ENCODE results near the gene LONRF2.
"Not testable (repeated sequence)": the region's sequence is repeated elsewhere in the genome, so short reads cannot be mapped to it uniquely, and the experiment has no call there.

LONRF2 gene

DNA sequence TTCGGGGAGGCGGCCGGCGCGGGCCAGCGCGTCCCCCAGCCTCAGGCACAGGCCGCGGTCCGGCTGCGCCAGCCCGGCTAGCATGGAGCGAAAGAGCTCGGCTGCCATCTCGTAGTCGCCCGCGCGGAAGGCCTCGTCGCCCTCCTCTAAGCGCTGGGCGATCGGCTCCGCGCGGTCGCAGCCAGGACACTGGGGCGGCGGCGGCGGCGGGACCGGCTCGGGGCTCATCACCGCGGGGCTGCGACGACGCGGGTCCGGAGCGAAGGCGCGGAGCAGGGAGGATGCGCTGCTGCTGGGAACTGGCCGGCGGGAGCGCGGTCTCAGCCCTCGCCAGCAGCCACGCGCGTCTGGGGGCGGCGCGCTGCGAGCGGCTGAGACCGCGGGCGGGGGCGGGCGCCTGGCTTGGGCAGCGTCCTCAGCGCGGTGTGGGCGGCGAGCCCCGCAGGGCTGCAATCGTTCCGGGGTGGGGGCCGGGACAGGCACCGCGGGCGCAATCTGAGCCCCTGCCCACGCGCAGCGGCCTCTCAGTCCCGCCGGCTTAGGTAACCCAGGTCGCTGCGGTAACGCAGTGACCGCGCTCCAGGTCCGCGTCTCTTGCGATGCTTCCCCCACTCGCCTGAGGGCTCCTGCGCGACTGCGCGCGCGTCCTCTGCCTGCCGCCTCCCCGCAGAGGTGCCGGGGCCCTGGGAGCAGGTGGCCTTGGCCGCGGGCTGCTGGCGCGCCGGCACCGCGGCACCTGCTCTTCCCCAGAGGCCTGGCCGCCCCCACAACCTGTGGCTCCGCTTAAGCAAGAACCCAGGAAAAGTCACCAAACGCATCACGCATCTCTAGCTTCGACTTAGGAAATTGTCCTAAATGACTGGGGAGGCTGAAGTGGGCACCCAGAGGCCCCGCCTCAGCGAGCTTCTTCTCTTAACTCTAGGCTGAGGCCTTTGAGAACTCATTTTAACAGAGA, at the start of gene LONRF2:
LONRF2 (minus strand) TSS at position 636 of the 955 bp plus-strand sequence; CDS start at position 228, 408 bp downstream.
- DNase-seq = no peak

GRCh38 chr2:100367163-100367562, 44.9 kb upstream of the LONRF2 start:
- DNase-seq = no peak

DNA sequence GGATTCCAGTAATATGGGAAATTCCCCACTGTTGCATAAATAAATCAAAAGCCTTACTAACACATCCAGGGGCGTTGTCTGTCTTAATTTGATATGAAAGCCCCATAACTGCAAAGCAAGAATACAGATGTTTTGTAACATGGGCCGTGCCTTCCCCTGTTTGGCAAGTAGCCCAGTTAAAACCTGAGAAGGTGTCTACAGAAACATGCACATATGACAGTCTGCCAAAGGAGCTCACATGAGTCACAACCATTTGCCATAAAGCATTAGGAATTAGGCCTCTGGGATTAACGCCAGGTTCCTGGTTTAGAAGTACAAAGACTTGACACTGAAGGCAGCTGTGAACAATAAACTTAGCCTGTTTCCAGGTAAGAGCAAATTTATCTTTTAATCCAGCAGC, 43.1 kb upstream of the LONRF2 start:
- DNase-seq = no peak

- DNase-seq = not testable (repeated sequence)
Measured at GRCh38 chr2:100362269-100362668, 40.0 kb upstream of the LONRF2 start.

DNA sequence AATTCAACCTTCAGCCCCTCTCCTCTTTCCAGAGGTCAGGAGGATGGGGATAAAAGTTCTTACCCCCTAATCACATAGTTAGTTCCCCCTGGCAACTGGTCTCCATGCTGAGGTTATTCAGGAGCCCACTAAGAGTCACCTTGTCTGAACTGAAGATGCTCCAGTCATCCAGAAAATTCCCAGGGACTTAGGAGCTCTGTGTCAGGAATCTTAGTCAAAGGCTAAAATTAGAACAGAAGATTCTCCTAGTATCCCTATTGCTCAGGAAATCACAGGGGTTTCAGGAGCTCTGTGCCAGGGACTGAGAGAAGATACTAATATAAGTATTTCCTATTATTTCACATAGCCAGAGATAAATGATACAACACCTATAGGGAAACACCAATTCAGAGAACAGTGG, 37.3 kb upstream of the LONRF2 start:
- no peak for DNase-seq

GRCh38 chr2:100358554-100358953, 36.3 kb upstream of the LONRF2 start:
- no peak for DNase-seq

- no peak for DNase-seq
Measured at GRCh38 chr2:100352521-100352920, 30.2 kb upstream of the LONRF2 start.

DNA sequence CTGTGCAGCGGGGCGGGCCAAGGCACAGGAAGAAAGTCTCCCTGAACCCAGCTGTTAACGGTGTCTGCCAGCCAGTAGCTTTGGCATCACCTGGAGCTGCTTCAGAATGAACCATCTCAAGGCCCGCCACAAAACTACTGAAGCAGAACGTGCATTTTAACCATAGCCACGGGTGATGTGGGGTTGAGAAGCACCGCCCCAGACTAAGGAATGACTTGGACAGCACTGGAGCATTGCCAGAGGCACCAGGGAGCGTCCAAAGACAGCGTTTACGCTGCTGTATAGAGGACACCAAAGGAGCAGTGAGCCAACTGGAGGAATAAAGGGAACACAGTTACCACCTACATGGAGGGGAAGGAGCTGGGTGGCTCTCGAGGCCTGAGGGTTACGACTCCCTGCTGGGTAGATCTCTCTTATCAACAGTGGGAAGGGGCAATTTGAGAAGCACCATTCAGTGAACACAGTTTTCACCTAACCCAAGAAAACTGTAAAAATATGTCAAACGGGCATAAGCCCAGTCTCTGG, 28.4 kb upstream of the LONRF2 start:
- DNase-seq = no peak

DNA sequence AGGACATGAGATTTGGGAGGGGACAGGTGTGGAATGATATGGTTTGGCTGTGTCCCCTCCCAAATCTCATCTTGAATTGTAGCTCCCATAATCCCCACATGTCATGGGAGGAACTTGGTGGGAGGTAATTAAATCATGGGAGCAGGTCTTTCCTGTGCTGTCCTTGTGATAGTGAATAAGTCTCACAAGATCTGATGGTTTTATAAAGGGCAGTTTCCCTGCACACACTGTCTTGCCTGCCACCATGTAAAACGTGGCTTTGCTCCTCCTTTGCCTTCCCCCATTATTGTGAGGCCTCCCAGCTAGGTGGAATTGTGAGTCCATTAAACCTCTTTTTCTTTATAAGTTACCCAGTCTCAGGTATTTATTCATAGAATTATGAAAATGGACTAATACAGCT, 22.8 kb upstream of the LONRF2 start:
- not testable (repeated sequence) for DNase-seq

- DNase-seq = no peak
Measured at GRCh38 chr2:100344433-100344832, 22.1 kb upstream of the LONRF2 start.

- DNase-seq = not testable (repeated sequence)
Measured at GRCh38 chr2:100342466-100342865, 20.2 kb upstream of the LONRF2 start.

DNA sequence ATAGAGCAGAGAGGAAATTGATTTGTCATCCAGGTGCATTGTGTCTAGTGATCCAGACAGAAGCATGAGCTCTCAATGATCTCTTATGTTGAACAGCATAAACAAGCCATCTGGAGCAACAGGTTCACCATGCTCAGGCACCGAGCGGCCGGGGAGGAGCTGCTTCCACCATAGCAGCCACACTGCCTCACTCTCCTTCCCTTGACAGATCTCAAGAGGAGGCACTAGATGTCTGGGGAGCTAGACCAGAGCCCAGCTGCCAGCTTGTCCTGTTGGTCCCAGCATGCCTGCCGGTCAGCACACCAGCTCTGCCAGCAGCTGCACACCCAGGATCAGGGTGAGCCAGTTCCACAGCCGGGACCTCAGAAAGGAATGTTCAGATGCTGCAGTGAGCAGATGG, 17.5 kb upstream of the LONRF2 start:
- no peak for DNase-seq

GRCh38 chr2:100334929-100335328, 12.6 kb upstream of the LONRF2 start:
- no peak for DNase-seq

- DNase-seq = no peak
Measured at GRCh38 chr2:100327742-100328141, 5.4 kb upstream of the LONRF2 start.

- no peak for DNase-seq
Measured at GRCh38 chr2:100321179-100321865, 979 bp downstream of the LONRF2 start.

DNA sequence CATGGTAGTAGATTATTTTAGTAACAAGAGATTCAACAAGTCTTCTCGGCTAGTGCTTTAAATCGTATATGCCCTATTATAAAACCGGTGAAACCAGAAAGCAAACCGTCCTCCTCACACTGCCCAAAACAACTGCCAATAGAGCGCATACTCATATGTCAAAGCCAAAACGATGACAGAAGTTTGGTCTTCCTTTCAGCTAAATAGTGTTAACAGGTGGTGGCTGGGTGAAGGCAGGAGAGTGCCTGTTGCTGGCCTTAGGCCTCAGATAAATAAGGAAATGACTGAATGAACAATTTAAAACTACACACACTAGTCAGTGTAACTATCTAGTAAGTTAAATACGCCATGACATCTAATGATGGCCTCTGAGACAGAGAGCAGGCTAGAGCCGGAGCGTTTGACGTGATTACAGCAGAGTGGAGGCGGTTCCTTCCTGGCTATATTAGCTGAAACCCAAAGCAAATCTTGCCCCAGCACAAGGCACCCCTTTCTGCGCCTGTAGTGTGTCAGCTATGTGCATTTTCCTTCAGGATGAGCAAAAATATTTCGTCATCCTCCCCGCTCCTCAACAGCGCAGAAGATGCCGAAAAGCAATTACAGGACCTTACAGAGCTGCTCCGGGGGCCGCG, 1.6 kb downstream of the LONRF2 start:
- no peak for DNase-seq

- DNase-seq = no peak
Measured at GRCh38 chr2:100317634-100318033, 4.7 kb downstream of the LONRF2 start.

DNA sequence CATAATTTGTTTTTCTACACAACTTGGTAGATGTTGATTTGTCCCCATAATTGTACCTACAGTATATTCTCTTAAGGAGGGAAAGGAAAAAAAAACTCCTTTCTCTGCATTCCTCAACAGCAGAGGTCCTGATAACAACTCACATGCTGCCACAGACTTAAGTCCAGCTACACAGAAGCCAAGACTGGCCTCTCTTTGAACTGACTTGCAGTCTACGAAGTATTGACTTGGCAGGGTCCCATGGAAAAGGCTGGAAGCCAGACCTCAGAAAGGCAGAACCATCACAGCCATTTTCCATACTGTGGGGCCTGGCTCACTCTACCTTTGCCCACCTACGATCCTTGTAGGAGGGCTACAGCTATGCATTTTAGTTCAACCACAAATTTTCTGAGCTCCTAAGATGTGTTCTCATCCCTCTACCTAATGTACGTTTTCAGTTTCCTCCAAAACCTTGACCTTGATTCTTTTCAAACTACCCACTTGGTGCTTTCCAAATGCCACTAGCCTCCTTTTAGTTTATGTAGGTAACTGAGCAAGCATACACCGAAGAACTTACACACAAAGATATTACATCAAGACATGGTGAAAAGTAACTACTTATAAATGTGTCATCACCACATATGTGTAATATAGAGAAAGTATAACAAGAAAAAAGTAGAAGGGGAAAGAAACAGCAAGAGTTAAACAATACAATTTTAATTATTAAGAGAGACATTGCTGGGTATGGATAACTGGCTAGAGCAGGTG, 12.2 kb downstream of the LONRF2 start:
- DNase-seq = no peak

DNA sequence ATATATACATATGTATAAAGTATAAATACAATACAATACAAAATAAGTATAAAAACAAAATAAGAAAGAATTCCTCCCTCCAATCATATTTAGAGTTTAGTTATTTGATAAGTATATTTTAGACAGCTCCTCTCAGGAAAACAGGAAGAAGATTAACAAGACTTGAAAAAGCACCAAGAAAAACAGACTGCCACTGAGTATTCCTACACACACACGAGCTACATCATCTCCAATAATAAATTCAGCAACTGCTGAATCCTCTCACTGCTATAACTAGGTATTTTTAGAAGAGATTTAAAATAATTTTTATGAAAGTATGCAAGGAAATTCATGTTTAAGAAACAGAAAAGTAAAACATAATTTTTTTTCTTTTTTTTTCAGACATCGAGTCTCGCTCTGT, 13.0 kb downstream of the LONRF2 start:
- no peak for DNase-seq

- no peak for DNase-seq
Measured at GRCh38 chr2:100303744-100304143, 18.6 kb downstream of the LONRF2 start.

DNA sequence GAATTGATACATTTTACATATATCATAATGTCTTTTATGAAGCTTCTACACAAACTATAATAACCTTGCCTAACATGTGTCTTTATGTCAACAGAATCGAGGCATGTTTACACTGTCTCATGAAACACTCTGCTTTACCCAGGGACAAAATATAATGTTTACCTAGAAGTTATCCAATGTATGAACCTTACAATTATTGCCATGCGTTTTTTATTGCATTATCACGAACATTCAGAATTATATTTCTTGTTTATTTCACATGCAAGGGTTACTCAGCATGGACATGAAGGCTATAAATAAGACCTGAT, 19.8 kb downstream of the LONRF2 start:
- no peak for DNase-seq

DNA sequence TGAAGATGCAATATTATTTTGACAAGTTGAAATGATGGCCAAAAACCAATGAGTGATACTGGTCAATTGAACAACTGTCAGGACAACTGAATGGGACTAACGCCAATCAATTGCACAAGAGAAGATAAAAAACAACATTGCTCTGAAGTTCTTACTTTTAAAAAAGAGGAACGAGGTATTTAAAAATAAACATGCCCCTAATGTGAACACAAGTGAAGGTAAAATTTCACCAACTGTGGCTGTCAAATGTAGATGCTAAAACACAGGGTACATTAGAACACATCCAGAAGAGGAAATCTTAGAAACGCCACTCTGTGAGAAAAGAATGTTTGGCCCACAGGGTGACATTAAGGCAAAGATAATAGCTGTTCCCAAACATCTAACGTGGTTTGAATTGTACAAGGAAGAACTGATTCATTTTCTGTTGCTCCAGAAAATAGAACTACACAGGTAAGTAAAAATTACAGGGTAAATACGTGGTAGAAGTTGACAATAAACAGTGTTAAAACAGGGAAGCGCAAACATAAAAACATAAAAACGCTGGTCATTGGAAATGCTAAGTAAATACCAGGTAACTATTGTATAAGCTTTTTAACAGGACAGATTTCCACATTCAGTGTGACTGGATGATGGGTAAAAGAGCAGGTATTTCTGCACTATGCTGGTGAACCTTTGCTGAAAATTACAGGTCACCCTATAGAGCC, 20.3 kb downstream of the LONRF2 start:
- no peak for DNase-seq

Measured in stimulated activated CD4-positive, alpha-beta T cell treated with anti-CD3 and anti-CD28 coated beads, Interleukin-4, amount 100 ng/mL, for 24 hours (primary cell).